ENCODE results near the gene LRP3. TPM values are rescaled to one million over a fixed set of nuclear protein-coding genes. Genes with fewer than 3 reads are reported as not detected.

Gene LRP3
- total RNA-seq, 4 donors from 2014 or later: 18.3 to 29.3 (median 25.1) TPM

- no peaks in the 10 kb centered on the region for H3K4me1 ChIP-seq
- DNase-seq (no peak), ATAC-seq (no peak)
- no peaks in the 10 kb centered on the region for H3K36me3 ChIP-seq
- TF ChIP-seq POLR2A (IDR thresholded peaks at IDR 0.05): no peak
- TF ChIP-seq CTCF (IDR thresholded peaks at IDR 0.05 in 4 of 5, conservative IDR thresholded peaks at IDR 0.05 in 1 of 5): no peak
- H3K4me3 ChIP-seq: no peak overlapping the region
- no peaks in the 10 kb centered on the region for H3K9me3 ChIP-seq
- H3K27ac ChIP-seq: no peak overlapping the region
- H3K27me3 ChIP-seq: no peaks in the 10 kb centered on the region
- in situ Hi-C loops (cut with MboI; ENCODE audit: low sequenced_read_pairs in 4 of 4) (loop anchor here in 3 of 4 donors (25.0 kb wide), 1 partner anchor 514 kb away; no protein-coding TSS in a partner anchor), intact Hi-C loops (cut with DNase I; ENCODE audit: low total_unique reads) (loop anchor here (5.0 kb wide), 1 partner anchor 44 kb away; no protein-coding TSS in a partner anchor)
These were observed 54.4 kb downstream of the LRP3 start for GRCh38 chr19:33248553-33248953.

GRCh38 chr19:33248954-33249613 lies 55.0 kb downstream of the LRP3 start:
- TF ChIP-seq CTCF (IDR thresholded peaks at IDR 0.05 in 4 of 5, conservative IDR thresholded peaks at IDR 0.05 in 1 of 5) (no peak), POLR2A (IDR thresholded peaks at IDR 0.05) (no peak)
- Histone ChIP-seq H3K4me3 (no peak overlapping the region), H3K36me3 (no peaks in the 10 kb centered on the region), H3K9me3 (no peaks in the 10 kb centered on the region), H3K4me1 (no peaks in the 10 kb centered on the region), H3K27ac (no peak overlapping the region), H3K27me3 (no peaks in the 10 kb centered on the region)
- intact Hi-C loops (cut with DNase I; ENCODE audit: low total_unique reads) (loop anchor here (5.0 kb wide), 1 partner anchor 43 kb away; no protein-coding TSS in a partner anchor), in situ Hi-C loops (cut with MboI; ENCODE audit: low sequenced_read_pairs in 4 of 4) (loop anchor here in 3 of 4 donors (25.0 kb wide), 1 partner anchor 513 kb away; no protein-coding TSS in a partner anchor)
- ATAC-seq (peak in 1 of 2 donors; percentile 33), DNase-seq (no peak)

GRCh38 chr19:33249740-33250366 lies 55.7 kb downstream of the LRP3 start:
- Histone ChIP-seq H3K4me1 (no peaks in the 10 kb centered on the region), H3K4me3 (no peak overlapping the region), H3K27me3 (no peaks in the 10 kb centered on the region), H3K9me3 (no peaks in the 10 kb centered on the region), H3K27ac (no peak overlapping the region), H3K36me3 (no peaks in the 10 kb centered on the region)
- intact Hi-C loops (cut with DNase I; ENCODE audit: low total_unique reads): loop anchor here (5.0 kb wide), 1 partner anchor 42 kb away; no protein-coding TSS in a partner anchor
- in situ Hi-C loops (cut with MboI; ENCODE audit: low sequenced_read_pairs in 4 of 4): loop anchor here in 3 of 4 donors (25.0 kb wide), 1 partner anchor 512 kb away; no protein-coding TSS in a partner anchor
- no peak for DNase-seq
- ATAC-seq: no peak
- TF ChIP-seq CTCF (IDR thresholded peaks at IDR 0.05 in 4 of 5, conservative IDR thresholded peaks at IDR 0.05 in 1 of 5): no peak
- no peak for TF ChIP-seq POLR2A (IDR thresholded peaks at IDR 0.05)

GRCh38 chr19:33250500-33250899 lies 56.4 kb downstream of the LRP3 start:
- Histone ChIP-seq H3K4me3 (no peak overlapping the region), H3K36me3 (no peaks in the 10 kb centered on the region), H3K27me3 (no peaks in the 10 kb centered on the region), H3K27ac (no peak overlapping the region), H3K4me1 (no peaks in the 10 kb centered on the region), H3K9me3 (no peaks in the 10 kb centered on the region)
- in situ Hi-C loops (cut with MboI; ENCODE audit: low sequenced_read_pairs in 4 of 4): no loop called here
- no peak for ATAC-seq
- TF ChIP-seq POLR2A (IDR thresholded peaks at IDR 0.05): no peak
- TF ChIP-seq CTCF (IDR thresholded peaks at IDR 0.05 in 4 of 5, conservative IDR thresholded peaks at IDR 0.05 in 1 of 5): no peak
- no peak for DNase-seq
- intact Hi-C loops (cut with DNase I; ENCODE audit: low total_unique reads): no loop called here
